Upper lobe of left lung (tissue), 6 donors: ENCODE data around the gene F11R. TPM values are rescaled to one million over a fixed set of nuclear protein-coding genes. Genes with fewer than 3 reads are reported as not detected.

Source experiments
- ATAC-seq, 2 donors: fragments of 200-7000 bp; cut with Tn5 transposase; one replicate each; pipeline ENCODE4 v1.9.1; 2022; ENCODE audit warnings: mild to moderate bottlenecking in 2 of 2, moderate library complexity in 2 of 2; ENCODE audit not compliant: low FRiP score in 2 of 2
- DNase-seq, 2 donors: peaks; one replicate each; pipeline ENCODE4 v3.0.0-alpha.2; 2019 to 2020
- H3K27ac ChIP-seq, 4 donors: fragments of 200-600 bp; sonication (generic); one replicate each; pipeline ENCODE4 v1.5.1; 2016 to 2019
- H3K27me3 ChIP-seq, 4 donors: fragments of 200-600 bp; sonication (generic); one replicate each; pipeline ENCODE4 v1.5.1; 2017 to 2019
- H3K36me3 ChIP-seq, 4 donors: fragments of 200-600 bp; sonication (generic); one replicate each; pipeline ENCODE4 v1.5.1; 2016 to 2019
- H3K4me1 ChIP-seq, 4 donors: fragments of 200-600 bp; sonication (generic); one replicate each; pipeline ENCODE4 v1.5.1; 2018 to 2019
- H3K4me3 ChIP-seq, 4 donors: fragments of 200-600 bp; sonication (generic); one replicate each; pipeline ENCODE4 v1.5.1; 2017 to 2019; ENCODE audit warnings: mild to moderate bottlenecking in 2 of 4, moderate library complexity in 1 of 4
- H3K9me3 ChIP-seq, 4 donors: fragments of 200-600 bp; sonication (generic); one replicate each; pipeline ENCODE4 v1.5.1; 2018 to 2019
- EP300 ChIP-seq, 4 donors: sonication (generic); formaldehyde crosslinking; IDR thresholded peaks; one replicate each; pipeline ENCODE4 v1.5.1; 2017; ENCODE audit warnings: antibody characterized with exemption in 4 of 4, control low read depth in 2 of 4
- POLR2A ChIP-seq, 4 donors: fragments of 450-650 bp; IDR thresholded peaks; one replicate each; pipeline ENCODE4 v1.5.1; 2016 to 2017; ENCODE audit warnings: antibody characterized with exemption in 4 of 4, mild to moderate bottlenecking in 2 of 4
- POLR2AphosphoS5 ChIP-seq, 2 donors: sonication (generic); formaldehyde crosslinking; IDR thresholded peaks; one replicate each; pipeline ENCODE4 v1.5.1; 2017; ENCODE audit warnings: antibody characterized with exemption in 2 of 2
- WGBS, 2 donors: methylation state at CpG; one replicate each; pipeline ENCODE4 v1.1.5; 2017 to 2018; 5-methylcytosine and 5-hydroxymethylcytosine counted together
- total RNA-seq, 6 donors: library from RNA; depleted of rRNA in 4 of 6; stranded (reverse); fragments of >200 nt in 4 of 6; gene quantifications; one replicate each; pipeline versions ENCODE4 v1.1.0 to v1.2.1, GENCODE V29; 2016 to 2021
- TF ChIP-seq, protein P1 (sequence below), 6 experiments: fragments of 450-650 bp in 4 of 6; fragments of 200-600 bp in 2 of 6; sonication (generic) in 2 of 6; IDR thresholded peaks; one replicate each; pipeline ENCODE4 v1.5.1; 2016 to 2019; ENCODE audit warnings: antibody characterized with exemption in 6 of 6
- donor health status: DM: no; HTN: no; CAD: no; lungs with moderate emphysema.
- donor health status: DM: no; HTN: yes; CAD: no; lungs with severe emphysema.

F11R gene
- total RNA-seq, 6 donors from 2014 or later, result 99.0 to 209 (median 172) TPM

DNA sequence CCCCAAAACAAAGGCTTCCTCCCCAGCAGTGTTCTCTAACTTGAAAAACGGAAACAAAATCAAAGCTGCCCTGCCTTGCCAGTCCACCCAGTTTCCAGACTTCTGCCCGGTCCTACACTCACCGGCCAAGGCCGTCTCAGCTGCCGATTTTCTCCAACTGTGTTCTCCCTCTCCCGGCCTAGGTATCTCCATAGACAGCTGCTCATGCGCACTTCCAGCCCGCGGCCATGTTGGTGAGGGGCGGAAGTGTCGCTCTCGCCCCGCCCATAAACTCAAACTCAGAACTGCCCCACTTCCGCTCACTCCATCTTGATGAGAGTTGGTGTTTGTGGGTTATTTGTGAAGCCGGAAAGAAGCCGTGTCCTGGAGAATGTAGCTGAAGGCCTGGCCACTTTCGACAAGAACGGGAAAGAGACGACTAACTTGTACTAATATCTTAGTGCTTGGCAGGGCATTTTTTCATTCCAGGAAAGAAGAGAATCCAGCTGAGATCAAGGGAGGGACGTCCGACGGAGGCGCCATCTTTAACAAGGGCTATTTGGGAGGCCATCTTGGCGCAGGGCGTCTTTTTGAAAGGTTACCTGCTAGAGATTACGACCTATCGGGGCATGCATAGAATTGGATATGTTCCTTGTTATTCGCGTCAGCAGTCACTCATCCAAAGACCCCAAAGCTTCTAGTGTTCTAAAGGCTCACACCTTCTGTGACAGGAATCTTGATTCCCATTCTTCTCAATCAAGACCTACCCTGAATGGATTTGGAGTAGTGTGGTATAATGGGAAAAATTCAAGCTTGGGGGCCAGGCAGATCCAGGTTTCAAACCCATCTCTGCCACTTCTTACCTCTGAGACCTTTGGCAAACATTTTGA, 25.0 kb upstream of the F11R start, which contains the start of gene USF1:
USF1 (minus strand) TSS at position 242 of the 869 bp plus-strand sequence. CDS start 2,702 bp downstream, outside the sequence.
- Histone ChIP-seq H3K27me3 (no peaks in the 10 kb centered on the region), H3K9me3 (no peaks in the 10 kb centered on the region), H3K36me3 (peaks cover 17 to 31% (median 25%) of the 10 kb centered on the region in 4 donors), H3K4me3 (peak within 1 kb of the TSS; percentile 48 to 77 (median 74)), H3K27ac (peak within 1 kb of the TSS; percentile 92 to 99 (median 95)), H3K4me1 (peaks cover 10 to 31% (median 18%) of the 10 kb centered on the region in 4 donors)
- peak; percentile 93 to 96 for DNase-seq
- peak in 3 of 4 donors; percentile 72 to 88 (median 78) for TF ChIP-seq POLR2A (IDR thresholded peaks at IDR 0.05)
- TF ChIP-seq EP300 (IDR thresholded peaks at IDR 0.05), result no peak
- TF ChIP-seq POLR2AphosphoS5 (IDR thresholded peaks at IDR 0.05), result peak; percentile 89 to 95
- TF ChIP-seq, protein P1, sequence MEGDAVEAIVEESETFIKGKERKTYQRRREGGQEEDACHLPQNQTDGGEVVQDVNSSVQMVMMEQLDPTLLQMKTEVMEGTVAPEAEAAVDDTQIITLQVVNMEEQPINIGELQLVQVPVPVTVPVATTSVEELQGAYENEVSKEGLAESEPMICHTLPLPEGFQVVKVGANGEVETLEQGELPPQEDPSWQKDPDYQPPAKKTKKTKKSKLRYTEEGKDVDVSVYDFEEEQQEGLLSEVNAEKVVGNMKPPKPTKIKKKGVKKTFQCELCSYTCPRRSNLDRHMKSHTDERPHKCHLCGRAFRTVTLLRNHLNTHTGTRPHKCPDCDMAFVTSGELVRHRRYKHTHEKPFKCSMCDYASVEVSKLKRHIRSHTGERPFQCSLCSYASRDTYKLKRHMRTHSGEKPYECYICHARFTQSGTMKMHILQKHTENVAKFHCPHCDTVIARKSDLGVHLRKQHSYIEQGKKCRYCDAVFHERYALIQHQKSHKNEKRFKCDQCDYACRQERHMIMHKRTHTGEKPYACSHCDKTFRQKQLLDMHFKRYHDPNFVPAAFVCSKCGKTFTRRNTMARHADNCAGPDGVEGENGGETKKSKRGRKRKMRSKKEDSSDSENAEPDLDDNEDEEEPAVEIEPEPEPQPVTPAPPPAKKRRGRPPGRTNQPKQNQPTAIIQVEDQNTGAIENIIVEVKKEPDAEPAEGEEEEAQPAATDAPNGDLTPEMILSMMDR (IDR thresholded peaks at IDR 0.05), result no peak
- peak; percentile 94 to 97 for ATAC-seq
- 1 to 2% methylated on average over 16 to 29 of the region's 29 CpGs for WGBS, 2 donors

DNA sequence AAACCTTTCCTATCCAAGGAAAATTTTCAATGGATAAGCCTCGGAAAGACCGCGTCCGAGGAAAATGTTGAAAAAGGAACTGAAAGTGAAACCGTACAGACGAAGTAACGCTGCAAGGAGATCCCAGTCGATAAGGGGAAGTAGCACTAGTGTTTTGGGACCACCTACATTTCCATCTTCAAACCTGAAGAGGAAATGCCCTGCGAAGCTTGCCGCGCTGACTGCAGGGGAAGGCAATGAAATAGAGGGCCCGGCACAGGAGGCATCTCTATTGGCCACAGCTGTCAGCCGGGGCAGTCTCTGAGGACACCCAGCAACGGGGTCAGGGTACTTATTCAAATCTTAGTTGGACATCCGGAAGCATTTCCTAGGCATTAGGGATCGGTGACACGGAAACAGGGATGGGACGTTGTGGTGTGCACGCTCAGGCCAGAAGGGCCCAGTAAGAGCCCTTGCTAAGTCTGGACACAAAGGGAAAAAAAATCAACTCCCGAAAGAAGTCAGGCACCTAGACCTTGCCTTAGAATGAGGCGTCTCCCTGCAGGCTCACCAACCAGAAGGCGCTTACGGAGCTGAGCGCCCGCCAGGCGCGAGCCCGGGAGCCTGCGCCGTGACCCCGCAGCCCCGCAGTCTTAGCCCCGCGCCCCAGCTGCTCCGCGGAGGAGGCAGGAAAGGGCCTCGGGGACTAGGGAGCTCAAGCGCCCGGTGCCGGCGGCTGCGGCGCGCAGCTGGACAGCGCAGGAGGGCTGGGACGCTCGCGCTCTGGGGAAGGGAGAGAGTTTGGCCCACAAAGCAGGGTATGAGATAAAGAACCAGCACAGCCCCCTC, 24.2 kb upstream of the F11R start:
- TF ChIP-seq, protein P1 (IDR thresholded peaks at IDR 0.05), result no peak
- peak in 3 of 4 donors; percentile 16 to 63 (median 63) for TF ChIP-seq POLR2A (IDR thresholded peaks at IDR 0.05)
- no peak for TF ChIP-seq EP300 (IDR thresholded peaks at IDR 0.05)
- TF ChIP-seq POLR2AphosphoS5 (IDR thresholded peaks at IDR 0.05), result peak; percentile 52 to 68
- peak overlapping the region; percentile 92 to 99 (median 95) for H3K27ac ChIP-seq
- peak; percentile 90 to 91 for DNase-seq
- no peaks in the 10 kb centered on the region for H3K27me3 ChIP-seq
- peaks cover 26 to 39% (median 33%) of the 10 kb centered on the region in 4 donors for H3K36me3 ChIP-seq
- H3K9me3 ChIP-seq, result no peaks in the 10 kb centered on the region
- peak; percentile 75 to 79 for ATAC-seq
- peaks cover 10 to 31% (median 18%) of the 10 kb centered on the region in 4 donors for H3K4me1 ChIP-seq
- 0 to 1% methylated on average over 20 to 44 of the region's 48 CpGs for WGBS, 2 donors
- H3K4me3 ChIP-seq, result peak overlapping the region; percentile 48 to 77 (median 74)

DNA sequence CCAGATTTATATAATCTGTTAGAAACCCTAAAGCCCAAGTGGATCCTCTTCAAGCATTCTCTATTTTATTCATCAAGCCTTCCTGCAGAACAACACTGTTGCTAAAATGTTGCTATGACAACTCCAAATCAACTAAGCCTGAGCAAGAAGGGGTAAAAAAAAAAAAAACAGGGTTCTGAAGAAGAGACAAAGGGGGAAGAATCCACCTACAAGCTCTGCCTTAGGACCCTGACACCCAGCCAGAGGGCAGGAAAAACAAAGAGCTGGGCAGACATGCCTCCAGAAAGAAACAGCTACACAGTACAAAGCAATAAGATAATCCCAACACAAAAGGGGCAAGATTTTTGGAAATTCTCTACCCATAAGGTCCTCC, 23.6 kb upstream of the F11R start:
- H3K9me3 ChIP-seq, result no peaks in the 10 kb centered on the region
- TF ChIP-seq POLR2A (IDR thresholded peaks at IDR 0.05), result no peak
- ATAC-seq (no peak), DNase-seq (no peak)
- peak overlapping the region; percentile 92 to 99 (median 95) for H3K27ac ChIP-seq
- peaks cover 32 to 42% (median 38%) of the 10 kb centered on the region in 4 donors for H3K36me3 ChIP-seq
- H3K4me1 ChIP-seq, result peaks cover 11 to 33% (median 19%) of the 10 kb centered on the region in 4 donors
- H3K27me3 ChIP-seq, result no peaks in the 10 kb centered on the region
- peak overlapping the region; percentile 48 to 77 (median 74) for H3K4me3 ChIP-seq

DNA sequence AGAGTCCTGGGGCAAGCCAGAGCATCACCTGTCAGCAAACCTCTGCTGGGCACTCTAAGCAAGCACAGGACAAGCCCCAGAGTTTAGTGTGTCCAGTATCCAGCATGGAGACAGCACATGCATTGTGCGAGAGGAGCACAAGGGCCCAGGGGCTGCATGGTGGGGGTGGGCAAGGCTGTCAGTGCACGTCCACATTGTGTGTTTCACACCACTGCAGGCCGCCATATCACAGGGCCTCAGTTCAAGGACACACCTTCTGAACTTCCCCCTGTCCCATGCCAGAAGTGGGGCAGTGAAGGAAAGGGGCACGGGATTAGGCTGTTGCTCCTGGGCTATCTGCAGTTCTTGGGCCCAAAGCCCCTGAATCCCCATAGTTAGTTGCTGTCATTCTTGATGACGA, 18.6 kb upstream of the F11R start:
- peaks cover 17 to 30% (median 25%) of the 10 kb centered on the region in 4 donors for H3K4me1 ChIP-seq
- no peaks in the 10 kb centered on the region for H3K27me3 ChIP-seq
- H3K36me3 ChIP-seq, result peaks cover 32 to 52% (median 40%) of the 10 kb centered on the region in 4 donors
- WGBS, 2 donors, result 89 to 94% methylated on average over 5 of the region's 5 CpGs
- no peak for DNase-seq
- no peaks in the 10 kb centered on the region for H3K9me3 ChIP-seq
- peak overlapping the region in 1 of 4 donors; percentile 73 for H3K4me3 ChIP-seq
- TF ChIP-seq EP300 (IDR thresholded peaks at IDR 0.05), result no peak
- no peak for TF ChIP-seq POLR2AphosphoS5 (IDR thresholded peaks at IDR 0.05)
- TF ChIP-seq, protein P1 (IDR thresholded peaks at IDR 0.05), result no peak
- TF ChIP-seq POLR2A (IDR thresholded peaks at IDR 0.05), result no peak
- peak in 1 of 2 donors; percentile 3 for ATAC-seq
- peak overlapping the region; percentile 74 to 88 (median 81) for H3K27ac ChIP-seq
